Left lung (tissue), 10 donors: ENCODE results near the gene PTPRA. TPM values are rescaled to one million over a fixed set of nuclear protein-coding genes. Genes with fewer than 3 reads are reported as not detected.

Source experiments
- ATAC-seq: fragments of 200-7000 bp; cut with Tn5 transposase; one replicate; pipeline ENCODE4 v1.9.1; 2020; ENCODE audit warnings: moderate library complexity
- DNase-seq, 4 donors: peaks; one replicate each; pipeline ENCODE4 v3.0.0-alpha.2; 2013 to 2020
- H3K27ac ChIP-seq, 2 donors: fragments of 200-600 bp; sonication (generic) in 1 of 2; one replicate each; pipeline versions ENCODE4 v1.5.0 to v1.8.0; 2020 to 2021
- H3K27me3 ChIP-seq, 2 donors: fragments of 200-600 bp; sonication (generic) in 1 of 2; one replicate each; pipeline versions ENCODE4 v1.5.0 to v1.8.0; 2020 to 2021
- H3K36me3 ChIP-seq, 2 donors: fragments of 200-600 bp; sonication (generic) in 1 of 2; one replicate each; pipeline versions ENCODE4 v1.5.0 to v1.8.0; 2020 to 2021
- H3K4me1 ChIP-seq, 2 donors: fragments of 200-600 bp; one replicate each; pipeline ENCODE4 v1.8.0; 2021
- H3K4me3 ChIP-seq, 2 donors: fragments of 200-600 bp; sonication (generic) in 1 of 2; one replicate each; pipeline versions ENCODE4 v1.5.0 to v1.8.0; 2020 to 2021; ENCODE audit warnings: mild to moderate bottlenecking in 1 of 2
- H3K9me3 ChIP-seq, 2 donors: fragments of 200-600 bp; sonication (generic) in 1 of 2; one replicate each; pipeline versions ENCODE4 v1.5.0 to v1.8.0; 2020 to 2021
- intact Hi-C, 2 donors: fragments of 100-400 bp; cut with DNase I; formaldehyde crosslinking; loops; one replicate each; pipeline versions ENCODE4 v1.11.2 to v1.14.2; 2022
- polyA plus RNA-seq, 6 donors: library from polyadenylated mRNA; unstranded; fragments of 120-200 nt; gene quantifications; one replicate each; pipeline ENCODE4 v1.2.1, GENCODE V29; 2013; ENCODE audit not compliant: insufficient read length in 6 of 6
- total RNA-seq, 2 donors: library from RNA; stranded (reverse); fragmentation: NEBNext Ultra II Directional; extraction: Animal tissue kit (Norgen Biotek cat#: 25700); gene quantifications; one replicate each; pipeline ENCODE4 v1.2.1, GENCODE V29; 2021
- TF ChIP-seq, protein P1 (sequence below), 2 donors: fragments of 200-600 bp; sonication (generic) in 1 of 2; IDR thresholded peaks; one replicate each; pipeline versions ENCODE4 v1.5.0 to v1.8.0; 2021; ENCODE audit warnings: antibody characterized with exemption in 2 of 2
- donor health status: DM: no; HTN: yes; CAD: no.
- donor health status: DM: no; HTN: no; CAD: no.

PTPRA gene
- total and polyA plus RNA-seq, 8 donors: 51.0 to 88.1 (median 78.6) TPM

DNA sequence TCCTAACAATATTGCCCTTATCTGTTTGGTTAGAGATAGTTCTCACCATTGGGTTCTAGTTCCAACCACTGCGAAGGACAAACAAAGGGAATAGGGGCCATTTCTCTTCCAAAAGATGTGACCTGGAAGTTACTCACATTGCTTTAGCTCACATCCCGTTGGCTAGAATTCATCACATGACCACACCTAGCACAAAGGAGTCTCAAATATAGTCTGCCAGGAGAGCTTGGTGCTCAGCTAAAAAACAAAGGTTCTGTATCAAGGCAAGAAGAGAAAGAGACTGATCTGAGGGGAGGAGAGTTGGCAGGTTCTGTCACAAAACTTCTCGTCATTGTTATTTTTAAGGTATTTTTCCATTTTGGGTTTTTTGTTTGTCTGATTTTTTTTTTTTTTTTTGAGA is 100.3 kb downstream of the PTPRA start:
- DNase-seq (no peak), ATAC-seq (no peak)
- Histone ChIP-seq H3K36me3 (no peaks in the 10 kb centered on the region), H3K4me3 (no peak overlapping the region), H3K4me1 (no peaks in the 10 kb centered on the region), H3K27me3 (no peaks in the 10 kb centered on the region), H3K27ac (no peak overlapping the region), H3K9me3 (no peaks in the 10 kb centered on the region)
- intact Hi-C loops: no loop called here
- TF ChIP-seq, protein P1, sequence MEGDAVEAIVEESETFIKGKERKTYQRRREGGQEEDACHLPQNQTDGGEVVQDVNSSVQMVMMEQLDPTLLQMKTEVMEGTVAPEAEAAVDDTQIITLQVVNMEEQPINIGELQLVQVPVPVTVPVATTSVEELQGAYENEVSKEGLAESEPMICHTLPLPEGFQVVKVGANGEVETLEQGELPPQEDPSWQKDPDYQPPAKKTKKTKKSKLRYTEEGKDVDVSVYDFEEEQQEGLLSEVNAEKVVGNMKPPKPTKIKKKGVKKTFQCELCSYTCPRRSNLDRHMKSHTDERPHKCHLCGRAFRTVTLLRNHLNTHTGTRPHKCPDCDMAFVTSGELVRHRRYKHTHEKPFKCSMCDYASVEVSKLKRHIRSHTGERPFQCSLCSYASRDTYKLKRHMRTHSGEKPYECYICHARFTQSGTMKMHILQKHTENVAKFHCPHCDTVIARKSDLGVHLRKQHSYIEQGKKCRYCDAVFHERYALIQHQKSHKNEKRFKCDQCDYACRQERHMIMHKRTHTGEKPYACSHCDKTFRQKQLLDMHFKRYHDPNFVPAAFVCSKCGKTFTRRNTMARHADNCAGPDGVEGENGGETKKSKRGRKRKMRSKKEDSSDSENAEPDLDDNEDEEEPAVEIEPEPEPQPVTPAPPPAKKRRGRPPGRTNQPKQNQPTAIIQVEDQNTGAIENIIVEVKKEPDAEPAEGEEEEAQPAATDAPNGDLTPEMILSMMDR (IDR thresholded peaks at IDR 0.05): no peak

DNA sequence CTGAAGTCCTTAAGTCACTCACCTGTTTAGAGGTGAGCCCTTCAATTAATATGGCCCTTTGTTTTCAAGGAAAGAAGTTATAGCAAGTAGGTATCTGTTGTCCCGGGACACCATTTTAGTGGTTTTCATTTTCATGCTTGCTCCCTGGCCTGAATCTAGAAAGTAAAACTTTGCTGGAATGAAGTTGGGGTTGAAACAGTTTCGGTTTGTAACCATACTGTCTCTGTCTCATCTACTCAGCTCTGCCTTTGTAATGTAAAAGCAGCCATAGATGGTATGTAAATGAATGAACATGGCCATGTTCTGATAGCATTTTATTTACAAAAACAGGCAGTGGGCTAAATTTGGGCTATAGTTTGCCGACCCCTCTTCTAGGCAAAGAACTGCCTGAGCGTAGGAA is 105.2 kb downstream of the PTPRA start:
- Histone ChIP-seq H3K36me3 (no peaks in the 10 kb centered on the region), H3K9me3 (no peaks in the 10 kb centered on the region), H3K27ac (no peak overlapping the region), H3K27me3 (no peaks in the 10 kb centered on the region), H3K4me1 (peaks cover 0 to 6% of the 10 kb centered on the region in 2 donors), H3K4me3 (no peak overlapping the region)
- no peak for DNase-seq
- ATAC-seq: no peak
- TF ChIP-seq, protein P1 (IDR thresholded peaks at IDR 0.05): no peak
- intact Hi-C loops: no loop called here

DNA sequence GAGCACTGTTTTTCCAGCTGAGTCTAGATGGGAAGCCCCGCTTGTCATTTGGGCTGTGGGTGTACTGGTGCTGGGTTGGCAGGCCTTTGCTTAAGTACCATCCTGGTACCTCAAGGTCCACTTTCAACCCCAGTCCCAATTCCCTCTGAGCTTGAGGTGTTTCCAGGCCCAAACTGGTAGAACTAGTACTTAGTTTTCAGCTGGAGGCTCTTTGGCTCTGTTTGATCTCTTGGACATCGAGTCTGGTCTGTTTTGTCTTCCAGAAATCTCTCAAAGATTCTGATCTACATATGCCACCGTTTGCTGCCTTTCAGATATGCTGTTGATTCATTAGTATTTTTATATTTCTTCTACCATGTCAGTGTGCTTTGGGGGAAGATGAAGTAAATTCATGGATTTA is 108.4 kb downstream of the PTPRA start:
- no peak for ATAC-seq
- intact Hi-C loops: loop anchor here in 1 of 2 donors (10.0 kb wide), 1 partner anchor 107 kb away; the partner anchor contains the start of gene PTPRA

DNA sequence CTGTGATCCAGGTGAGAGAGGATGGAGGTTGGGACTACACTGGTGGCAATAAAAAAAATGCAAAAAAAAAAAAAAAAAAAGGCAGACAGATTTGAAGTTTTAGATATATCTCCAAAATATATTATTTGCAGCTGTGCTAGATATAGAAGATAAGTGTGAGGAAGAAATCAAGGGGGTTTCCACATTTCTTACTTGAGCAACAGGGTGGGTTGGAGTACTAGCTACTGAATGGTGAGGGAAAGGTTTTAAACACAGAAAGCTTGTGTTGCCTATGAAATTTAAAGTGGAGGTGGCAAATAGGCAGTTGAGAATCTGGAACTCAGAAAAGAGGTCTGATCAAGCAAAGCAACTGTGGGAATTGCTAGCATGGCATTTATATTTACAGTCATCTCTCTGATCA is 110.2 kb downstream of the PTPRA start:
- TF ChIP-seq, protein P1 (IDR thresholded peaks at IDR 0.05): no peak
- intact Hi-C loops: loop anchor here in 1 of 2 donors (10.0 kb wide), 1 partner anchor 109 kb away; the partner anchor contains the start of gene PTPRA
- H3K4me1 ChIP-seq: peaks cover 0 to 34% of the 10 kb centered on the region in 2 donors
- no peak overlapping the region for H3K4me3 ChIP-seq
- peaks cover 0 to 16% of the 10 kb centered on the region in 2 donors for H3K36me3 ChIP-seq
- H3K27ac ChIP-seq: no peak overlapping the region
- H3K9me3 ChIP-seq: no peaks in the 10 kb centered on the region
- DNase-seq (no peak), ATAC-seq (no peak)
- H3K27me3 ChIP-seq: no peaks in the 10 kb centered on the region

More for the DNA sequence above, 108.4 kb downstream of the PTPRA start:
- Histone ChIP-seq H3K27me3 (no peaks in the 10 kb centered on the region), H3K27ac (no peak overlapping the region), H3K9me3 (no peaks in the 10 kb centered on the region), H3K36me3 (no peaks in the 10 kb centered on the region), H3K4me3 (no peak overlapping the region), H3K4me1 (peaks cover 0 to 34% of the 10 kb centered on the region in 2 donors)
- DNase-seq: no peak
- TF ChIP-seq, protein P1 (IDR thresholded peaks at IDR 0.05): no peak

DNA sequence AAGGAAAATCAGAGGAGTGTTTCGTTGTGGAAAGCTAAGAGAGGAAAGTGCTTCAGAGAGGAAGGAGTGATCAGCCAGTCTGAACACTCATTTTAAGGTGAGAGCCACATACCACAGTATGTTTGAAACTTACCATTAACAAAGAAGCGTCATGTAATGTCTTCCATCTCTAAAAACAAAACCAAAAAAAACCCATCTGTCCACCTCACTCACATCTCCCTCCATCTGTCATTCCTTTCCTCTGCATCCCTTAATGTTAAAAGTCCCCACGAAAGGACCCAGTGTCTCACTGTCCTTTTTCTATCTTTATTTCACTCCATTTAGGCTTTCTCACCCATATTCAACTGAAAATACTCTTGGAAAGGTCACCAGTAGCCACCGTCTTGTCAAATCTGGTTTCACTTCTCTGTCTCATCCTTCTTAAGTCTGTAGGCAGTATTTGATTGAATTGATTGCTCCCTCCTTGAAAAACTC is 110.8 kb downstream of the PTPRA start:
- TF ChIP-seq, protein P1 (IDR thresholded peaks at IDR 0.05): no peak
- ATAC-seq: no peak

More for the DNA sequence above, 110.8 kb downstream of the PTPRA start:
- H3K9me3 ChIP-seq: no peaks in the 10 kb centered on the region
- peaks cover 0 to 34% of the 10 kb centered on the region in 2 donors for H3K4me1 ChIP-seq
- H3K27me3 ChIP-seq: no peaks in the 10 kb centered on the region
- intact Hi-C loops: loop anchor here in 1 of 2 donors (10.0 kb wide), 1 partner anchor 109 kb away; the partner anchor contains the start of gene PTPRA
- peaks cover 0 to 22% of the 10 kb centered on the region in 2 donors for H3K36me3 ChIP-seq
- H3K4me3 ChIP-seq: no peak overlapping the region
- H3K27ac ChIP-seq: peak overlapping the region in 1 of 2 donors; percentile 13
- no peak for DNase-seq
